Vagina (tissue), 2 donors: ENCODE results near the gene PTPRN2. TPM values are rescaled to one million over a fixed set of nuclear protein-coding genes. Genes with fewer than 3 reads are reported as not detected.

Source experiments
- DNase-seq, 2 donors: peaks; one replicate each; pipeline ENCODE4 v3.0.0-alpha.2; 2017; ENCODE audit errors: extremely low spot score in 2 of 2
- H3K27ac ChIP-seq: fragments of 200-600 bp; sonication (generic); one replicate; pipeline ENCODE4 v1.5.1; 2019
- H3K27me3 ChIP-seq: fragments of 200-600 bp; sonication (generic); one replicate; pipeline ENCODE4 v1.5.1; 2019
- H3K36me3 ChIP-seq, 2 donors: fragments of 200-600 bp; sonication (generic); one replicate each; pipeline ENCODE4 v1.5.1; 2017 to 2019
- H3K4me1 ChIP-seq: fragments of 200-600 bp; sonication (generic); one replicate; pipeline ENCODE4 v1.5.1; 2019
- H3K4me3 ChIP-seq, 2 donors: fragments of 200-600 bp; sonication (generic); 1 replicate in 1 of 2; 2 replicates in 1 of 2; pipeline ENCODE4 v1.5.1; 2016 to 2019
- H3K9me3 ChIP-seq: fragments of 200-600 bp; sonication (generic); one replicate; pipeline ENCODE4 v1.5.1; 2019
- POLR2A ChIP-seq, 2 donors: fragments of 450-650 bp; IDR thresholded peaks; one replicate each; pipeline ENCODE4 v1.6.1; 2017; ENCODE audit warnings: antibody characterized with exemption in 2 of 2, mild to moderate bottlenecking in 2 of 2, moderate library complexity in 2 of 2
- POLR2AphosphoS5 ChIP-seq, 2 donors: sonication (generic); formaldehyde crosslinking; IDR thresholded peaks; one replicate each; pipeline ENCODE4 v1.9.0; 2017; ENCODE audit warnings: antibody characterized with exemption in 2 of 2, mild to moderate bottlenecking in 2 of 2, low read depth in 1 of 2; ENCODE audit not compliant: insufficient read depth in 1 of 2
- intact Hi-C: fragments of 100-400 bp; cut with DNase I; formaldehyde crosslinking; loops from one replicate; pipeline ENCODE4 v1.15.1; 2023
- total RNA-seq: library from RNA; depleted of rRNA; stranded (reverse); fragments of >200 nt; gene quantifications from one replicate; pipeline ENCODE4 v1.2.3, GENCODE V29; 2016
- TF ChIP-seq, protein P1 (sequence below), 3 experiments: fragments of 450-650 bp in 2 of 3; fragments of 200-600 bp in 1 of 3; sonication (generic) in 1 of 3; IDR thresholded peaks; one replicate each; pipeline ENCODE4 v1.5.1; 2017 to 2019; ENCODE audit warnings: antibody characterized with exemption in 3 of 3, mild to moderate bottlenecking in 2 of 3, moderate library complexity in 2 of 3

PTPRN2 gene
- total RNA-seq, 1 donor from 2014 or later = 7.4 TPM

GRCh38 chr7:158361326-158361946 is 226.2 kb downstream of the PTPRN2 start:
- no peak for DNase-seq
- intact Hi-C loops = loop anchor here (10.0 kb wide), 1 partner anchor 1337 kb away; no protein-coding TSS in a partner anchor
- no peaks in the 10 kb centered on the region for H3K36me3 ChIP-seq
- H3K4me3 ChIP-seq = no peak overlapping the region
- H3K27me3 ChIP-seq = no peaks in the 10 kb centered on the region
- H3K9me3 ChIP-seq = no peaks in the 10 kb centered on the region
- H3K27ac ChIP-seq = no peak overlapping the region
- H3K4me1 ChIP-seq = no peaks in the 10 kb centered on the region
- TF ChIP-seq POLR2AphosphoS5 (IDR thresholded peaks at IDR 0.05; ENCODE audit: insufficient read depth in 1 of 2, low read depth in 1 of 2) (no peak), POLR2A (IDR thresholded peaks at IDR 0.05) (no peak)
- TF ChIP-seq, protein P1, sequence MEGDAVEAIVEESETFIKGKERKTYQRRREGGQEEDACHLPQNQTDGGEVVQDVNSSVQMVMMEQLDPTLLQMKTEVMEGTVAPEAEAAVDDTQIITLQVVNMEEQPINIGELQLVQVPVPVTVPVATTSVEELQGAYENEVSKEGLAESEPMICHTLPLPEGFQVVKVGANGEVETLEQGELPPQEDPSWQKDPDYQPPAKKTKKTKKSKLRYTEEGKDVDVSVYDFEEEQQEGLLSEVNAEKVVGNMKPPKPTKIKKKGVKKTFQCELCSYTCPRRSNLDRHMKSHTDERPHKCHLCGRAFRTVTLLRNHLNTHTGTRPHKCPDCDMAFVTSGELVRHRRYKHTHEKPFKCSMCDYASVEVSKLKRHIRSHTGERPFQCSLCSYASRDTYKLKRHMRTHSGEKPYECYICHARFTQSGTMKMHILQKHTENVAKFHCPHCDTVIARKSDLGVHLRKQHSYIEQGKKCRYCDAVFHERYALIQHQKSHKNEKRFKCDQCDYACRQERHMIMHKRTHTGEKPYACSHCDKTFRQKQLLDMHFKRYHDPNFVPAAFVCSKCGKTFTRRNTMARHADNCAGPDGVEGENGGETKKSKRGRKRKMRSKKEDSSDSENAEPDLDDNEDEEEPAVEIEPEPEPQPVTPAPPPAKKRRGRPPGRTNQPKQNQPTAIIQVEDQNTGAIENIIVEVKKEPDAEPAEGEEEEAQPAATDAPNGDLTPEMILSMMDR (IDR thresholded peaks at IDR 0.05) = no peak

- no peaks in the 10 kb centered on the region for H3K27me3 ChIP-seq
- no peaks in the 10 kb centered on the region for H3K36me3 ChIP-seq
- TF ChIP-seq POLR2A (IDR thresholded peaks at IDR 0.05) (no peak), POLR2AphosphoS5 (IDR thresholded peaks at IDR 0.05; ENCODE audit: insufficient read depth in 1 of 2, low read depth in 1 of 2) (no peak)
- TF ChIP-seq, protein P1 (IDR thresholded peaks at IDR 0.05) = no peak
- H3K4me3 ChIP-seq = no peak overlapping the region
- intact Hi-C loops = no loop called here
- no peak overlapping the region for H3K27ac ChIP-seq
- DNase-seq = peak in 1 of 2 donors; percentile 22
- H3K9me3 ChIP-seq = no peaks in the 10 kb centered on the region
- H3K4me1 ChIP-seq = no peaks in the 10 kb centered on the region
These were observed 228.5 kb downstream of the PTPRN2 start for GRCh38 chr7:158358926-158359645.

DNA sequence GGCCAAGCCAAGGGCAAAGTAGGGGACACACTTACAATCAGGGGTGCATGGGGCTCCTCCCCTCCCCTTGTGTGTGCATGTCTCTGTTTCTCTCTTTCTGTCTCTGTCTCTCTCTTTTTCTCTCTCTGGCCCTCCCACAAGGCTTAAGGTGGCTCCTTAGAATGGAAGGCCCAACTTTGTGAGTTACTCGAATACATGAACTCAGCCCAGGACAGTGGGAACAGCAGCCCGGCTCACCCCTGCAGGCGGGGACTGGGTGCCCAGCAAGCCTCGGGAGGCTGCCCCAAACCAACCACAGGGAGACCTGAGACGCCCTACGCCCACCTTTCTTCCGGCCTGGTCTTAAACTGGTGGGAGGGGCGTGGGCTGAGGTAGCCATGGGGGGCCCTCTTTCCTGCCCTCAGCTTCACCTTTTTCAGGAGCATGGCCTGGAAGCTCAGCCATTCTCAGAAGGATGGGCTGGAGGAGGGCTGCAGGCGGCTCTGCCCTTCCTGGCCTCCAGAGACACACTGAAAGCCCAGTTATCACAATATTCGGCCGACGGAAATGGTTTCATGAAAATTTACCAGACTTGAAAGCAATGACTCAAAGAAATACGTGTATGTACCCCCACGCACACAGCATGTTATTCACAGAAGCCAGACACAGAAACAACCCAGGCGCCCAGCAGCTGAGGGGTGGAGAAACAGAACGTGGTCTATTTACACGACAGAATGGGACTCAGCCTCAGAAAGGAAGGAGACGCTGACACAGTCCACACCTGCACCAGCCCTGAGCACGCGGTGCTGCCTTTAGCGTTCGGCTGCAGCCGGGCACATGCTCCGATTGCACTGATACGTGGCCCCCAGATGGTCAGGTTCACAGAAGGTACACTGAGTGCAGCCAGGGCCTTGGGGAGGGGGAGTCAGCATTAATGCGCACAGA is 229.5 kb downstream of the PTPRN2 start:
- DNase-seq = peak in 1 of 2 donors; percentile 70

GRCh38 chr7:158357106-158357897 is 230.3 kb downstream of the PTPRN2 start:
- H3K27ac ChIP-seq = no peak overlapping the region
- H3K4me3 ChIP-seq = no peak overlapping the region
- intact Hi-C loops = no loop called here
- no peaks in the 10 kb centered on the region for H3K27me3 ChIP-seq
- peak in 1 of 2 donors; percentile 93 for DNase-seq
- H3K9me3 ChIP-seq = no peaks in the 10 kb centered on the region
- TF ChIP-seq POLR2AphosphoS5 (IDR thresholded peaks at IDR 0.05; ENCODE audit: insufficient read depth in 1 of 2, low read depth in 1 of 2) (no peak), POLR2A (IDR thresholded peaks at IDR 0.05) (no peak)
- TF ChIP-seq, protein P1 (IDR thresholded peaks at IDR 0.05) = no peak
- no peaks in the 10 kb centered on the region for H3K36me3 ChIP-seq
- no peaks in the 10 kb centered on the region for H3K4me1 ChIP-seq

More for the DNA sequence above, 229.5 kb downstream of the PTPRN2 start:
- H3K36me3 ChIP-seq = no peaks in the 10 kb centered on the region
- no peaks in the 10 kb centered on the region for H3K27me3 ChIP-seq
- no peak overlapping the region for H3K27ac ChIP-seq
- H3K9me3 ChIP-seq = no peaks in the 10 kb centered on the region
- H3K4me3 ChIP-seq = no peak overlapping the region
- TF ChIP-seq POLR2AphosphoS5 (IDR thresholded peaks at IDR 0.05; ENCODE audit: insufficient read depth in 1 of 2, low read depth in 1 of 2) = no peak
- H3K4me1 ChIP-seq = no peaks in the 10 kb centered on the region
- intact Hi-C loops = no loop called here
